GM23338 (cell line): ENCODE data around the gene VKORC1L1. TPM values are rescaled to one million over a fixed set of nuclear protein-coding genes. Genes with fewer than 3 reads are reported as not detected.
"Not testable (repeated sequence)": the region's sequence is repeated elsewhere in the genome, so short reads cannot be mapped to it uniquely, and the experiment has no call there.

Experiments used
- ATAC-seq: fragments of 200-7000 bp; cut with Tn5 transposase; 3 replicates; pipeline ENCODE4 v1.9.1; 2020
- DNase-seq: peaks from one replicate; pipeline ENCODE4 v3.0.0-alpha.2; 2015; ENCODE audit warnings: low spot score
- H2AFZ ChIP-seq: fragments of 200-600 bp; sonication (generic); 2 replicates; pipeline ENCODE4 v1.8.0; 2016; ENCODE audit warnings: antibody characterized with exemption, mild to moderate bottlenecking, moderate library complexity
- H3F3A ChIP-seq: fragments of 200-600 bp; sonication (generic); replicated peaks from 2 replicates; pipeline ENCODE4 v1.8.0; 2017; ENCODE audit warnings: antibody characterized with exemption, mixed run types, low read depth
- H3K27ac ChIP-seq: fragments of 200-600 bp; sonication (generic); 2 replicates; pipeline ENCODE4 v1.6.1; 2016; ENCODE audit warnings: low read depth
- H3K27me3 ChIP-seq: fragments of 200-600 bp; sonication (generic); 2 replicates; pipeline ENCODE4 v1.8.0; 2016; ENCODE audit warnings: mild to moderate bottlenecking, mixed run types, moderate library complexity; ENCODE audit not compliant: insufficient read depth
- H3K36me3 ChIP-seq: fragments of 200-600 bp; sonication (generic); 2 replicates; pipeline ENCODE4 v1.8.0; 2016; ENCODE audit warnings: mild to moderate bottlenecking; ENCODE audit not compliant: insufficient read depth
- H3K4me1 ChIP-seq: fragments of 200-600 bp; sonication (generic); 2 replicates; pipeline ENCODE4 v1.8.0; 2016; ENCODE audit warnings: mild to moderate bottlenecking, moderate library complexity; ENCODE audit not compliant: insufficient read depth
- H3K4me2 ChIP-seq: fragments of 200-600 bp; sonication (generic); 2 replicates; pipeline ENCODE4 v1.7.1; 2017; ENCODE audit warnings: mixed run types
- H3K4me3 ChIP-seq: fragments of 200-600 bp; sonication (generic); 2 replicates; pipeline ENCODE4 v1.6.1; 2016; ENCODE audit warnings: mixed run types
- H3K79me2 ChIP-seq: fragments of 200-600 bp; sonication (generic); replicated peaks from 2 replicates; pipeline ENCODE4 v1.8.0; 2017; ENCODE audit warnings: mild to moderate bottlenecking; ENCODE audit not compliant: insufficient read depth
- H3K9me2 ChIP-seq: fragments of 200-600 bp; sonication (generic); 2 replicates; pipeline ENCODE4 v1.8.0; 2017; ENCODE audit not compliant: insufficient read depth
- H4K20me1 ChIP-seq: fragments of 200-600 bp; sonication (generic); replicated peaks from 2 replicates; pipeline ENCODE4 v1.8.0; 2017; ENCODE audit warnings: mild to moderate bottlenecking; ENCODE audit not compliant: insufficient read depth
- H3K27ac Mint-ChIP-seq: 2 replicates; pipeline ENCODE4 v1.8.0; 2020; ENCODE audit warnings: inconsistent platforms, mild to moderate bottlenecking, moderate library complexity, mixed read lengths
- H3K27me3 Mint-ChIP-seq: 3 replicates; pipeline ENCODE4 v1.8.0; 2022; ENCODE audit warnings: low read depth, mild to moderate bottlenecking, moderate library complexity, mixed read lengths, inconsistent platforms; ENCODE audit not compliant: insufficient read depth, poor library complexity
- H3K36me3 Mint-ChIP-seq: 3 replicates; pipeline ENCODE4 v1.8.0; 2021; ENCODE audit warnings: low read depth, mild to moderate bottlenecking, inconsistent platforms, moderate library complexity, mixed read lengths
- H3K4me1 Mint-ChIP-seq: 3 replicates; pipeline ENCODE4 v1.8.0; 2020; ENCODE audit warnings: mild to moderate bottlenecking, inconsistent platforms, mixed read lengths
- H3K4me3 Mint-ChIP-seq: 3 replicates; pipeline ENCODE4 v1.8.0; 2021; ENCODE audit warnings: moderate library complexity, mild to moderate bottlenecking, inconsistent platforms, mixed read lengths
- H3K9me3 Mint-ChIP-seq: 3 replicates; pipeline ENCODE4 v1.8.0; 2020; ENCODE audit warnings: moderate library complexity, mild to moderate bottlenecking, inconsistent platforms, mixed read lengths
- CREB1 ChIP-seq: fragments of 250-450 bp; sonication (Bioruptor Pico); IDR thresholded peaks from 2 replicates; pipeline ENCODE4 v1.5.0; 2020; ENCODE audit warnings: low read depth, mild to moderate bottlenecking, moderate library complexity
- EZH2 ChIP-seq: fragments of 200-600 bp; sonication (generic); IDR thresholded peaks from one replicate; pipeline ENCODE4 v1.8.0; 2017; ENCODE audit warnings: antibody characterized with exemption, mild to moderate bottlenecking, low read depth; ENCODE audit not compliant: unreplicated experiment
- POLR2AphosphoS5 ChIP-seq: IDR thresholded peaks from 2 replicates; pipeline ENCODE4 v1.6.1; 2016; ENCODE audit warnings: antibody characterized with exemption, low read depth
- REST ChIP-seq: IDR thresholded peaks from one replicate; pipeline ENCODE4 v1.6.1; 2018; ENCODE audit warnings: antibody characterized with exemption; ENCODE audit not compliant: unreplicated experiment
- ZNF114 ChIP-seq: fragments of 250-450 bp; sonication (Bioruptor Pico); IDR thresholded peaks from 2 replicates; pipeline ENCODE4 v1.5.0; 2020; ENCODE audit warnings: mild to moderate bottlenecking, moderate library complexity
- polyA plus RNA-seq: library from polyadenylated mRNA; unstranded; fragments of >200 nt; fragmentation: Nextera tagmentation; extraction: Ambion mirVana; gene quantifications from 2 replicates; pipeline ENCODE4 v1.2.1, GENCODE V29; 2016
- total RNA-seq: library from RNA; depleted of rRNA; stranded (reverse); fragments of >200 nt; shearing (Covaris generic); gene quantifications from 2 replicates; pipeline ENCODE4 v1.2.3, GENCODE V29; 2014

The VKORC1L1 gene
- total and polyA plus RNA-seq, 2 experiments from 2014 or later: 21.5 to 30.3 TPM

GRCh38 chr7:65892161-65892560 lies 19.3 kb downstream of the VKORC1L1 start:
- no peaks in the 10 kb centered on the region for H3K27me3 Mint-ChIP-seq
- Histone ChIP-seq H3K27me3 (no peaks in the 10 kb centered on the region), H3K4me1 (no peaks in the 10 kb centered on the region), H3K4me3 (no peak overlapping the region), H4K20me1 (peaks cover 19% of the 10 kb centered on the region), H3K4me2 (no peak overlapping the region), H3K9me2 (no peaks in the 10 kb centered on the region), H3K36me3 (no peaks in the 10 kb centered on the region), H3K79me2 (peaks cover 62% of the 10 kb centered on the region), H2AFZ (no peak overlapping the region), H3F3A (no peaks in the 10 kb centered on the region), H3K27ac (no peak overlapping the region)
- no peak overlapping the region for H3K4me3 Mint-ChIP-seq
- ATAC-seq: no peak
- peaks cover 15% of the 10 kb centered on the region for H3K36me3 Mint-ChIP-seq
- no peak for DNase-seq
- no peaks in the 10 kb centered on the region for H3K4me1 Mint-ChIP-seq
- TF ChIP-seq POLR2AphosphoS5: no peak
- 0 out of 2 replicates have a peak overlapping the region, but pooled peaks have one; percentile 40 for H3K27ac Mint-ChIP-seq
- no peaks in the 10 kb centered on the region for H3K9me3 Mint-ChIP-seq

GRCh38 chr7:65892835-65893234 lies 20.0 kb downstream of the VKORC1L1 start:
- no peak for DNase-seq
- Histone ChIP-seq H4K20me1 (peaks cover 17% of the 10 kb centered on the region), H3K36me3 (no peaks in the 10 kb centered on the region), H3K4me2 (no peak overlapping the region), H3F3A (no peaks in the 10 kb centered on the region), H3K79me2 (peaks cover 59% of the 10 kb centered on the region), H3K4me1 (no peaks in the 10 kb centered on the region), H3K27ac (no peak overlapping the region), H3K9me2 (no peaks in the 10 kb centered on the region), H3K4me3 (no peak overlapping the region), H2AFZ (no peak overlapping the region), H3K27me3 (no peaks in the 10 kb centered on the region)
- Mint-ChIP-seq H3K9me3 (no peaks in the 10 kb centered on the region), H3K4me3 (no peak overlapping the region), H3K27ac (0 out of 2 replicates have a peak overlapping the region, but pooled peaks have one; percentile 40), H3K36me3 (peaks cover 15% of the 10 kb centered on the region), H3K4me1 (no peaks in the 10 kb centered on the region), H3K27me3 (no peaks in the 10 kb centered on the region)
- no peak for TF ChIP-seq EZH2
- ATAC-seq: no peak

GRCh38 chr7:65896279-65896870 lies 23.5 kb downstream of the VKORC1L1 start:
- Mint-ChIP-seq H3K4me3 (no peak overlapping the region), H3K4me1 (no peaks in the 10 kb centered on the region), H3K9me3 (peaks cover 3% of the 10 kb centered on the region; the same call in 1 of the 3 replicates), H3K27ac (no peak overlapping the region), H3K36me3 (peaks cover 17% of the 10 kb centered on the region), H3K27me3 (no peaks in the 10 kb centered on the region)
- Histone ChIP-seq H3K4me2 (no peak overlapping the region), H3K4me1 (no peaks in the 10 kb centered on the region), H3K36me3 (no peaks in the 10 kb centered on the region), H3K9me2 (no peaks in the 10 kb centered on the region), H2AFZ (no peak overlapping the region), H4K20me1 (peaks cover 22% of the 10 kb centered on the region), H3K27me3 (no peaks in the 10 kb centered on the region), H3K4me3 (no peak overlapping the region), H3F3A (no peaks in the 10 kb centered on the region), H3K27ac (no peak overlapping the region), H3K79me2 (peaks cover 46% of the 10 kb centered on the region)
- no peak for TF ChIP-seq CREB1 (CRISPR knock-in tag)
- no peak for TF ChIP-seq ZNF114
- no peak for TF ChIP-seq REST
- no peak for DNase-seq
- no peak for ATAC-seq

GRCh38 chr7:65897289-65897688 lies 24.4 kb downstream of the VKORC1L1 start:
- not testable (repeated sequence) for H3K36me3 ChIP-seq, H3K4me3 Mint-ChIP-seq, H2AFZ ChIP-seq, DNase-seq, ATAC-seq, H3K27ac ChIP-seq, H3K9me3 Mint-ChIP-seq, H3K27me3 ChIP-seq, H3F3A ChIP-seq, H3K4me3 ChIP-seq, H3K27me3 Mint-ChIP-seq, H3K4me2 ChIP-seq, H3K9me2 ChIP-seq, H3K4me1 ChIP-seq, H3K4me1 Mint-ChIP-seq, H3K27ac Mint-ChIP-seq
- H3K36me3 Mint-ChIP-seq: peaks cover 26% of the 10 kb centered on the region
- H4K20me1 ChIP-seq: peaks cover 22% of the 10 kb centered on the region
- H3K79me2 ChIP-seq: peaks cover 36% of the 10 kb centered on the region

- not testable (repeated sequence) for H3K4me3 ChIP-seq, ATAC-seq, H3K4me1 ChIP-seq, H3K27me3 ChIP-seq, H3K4me2 ChIP-seq, H3K9me2 ChIP-seq, H3K27ac Mint-ChIP-seq, H3F3A ChIP-seq, H3K36me3 ChIP-seq, H3K4me1 Mint-ChIP-seq, H3K27me3 Mint-ChIP-seq, H3K4me3 Mint-ChIP-seq, H3K27ac ChIP-seq, H2AFZ ChIP-seq, DNase-seq
- Histone ChIP-seq H4K20me1 (peaks cover 10% of the 10 kb centered on the region), H3K79me2 (peaks cover 28% of the 10 kb centered on the region)
- Mint-ChIP-seq H3K9me3 (peaks cover 12% of the 10 kb centered on the region), H3K36me3 (peaks cover 34% of the 10 kb centered on the region)
These were observed 26.0 kb downstream of the VKORC1L1 start for GRCh38 chr7:65898677-65899447.
